Stimulated activated CD8-positive, alpha-beta memory T cell treated with anti-CD3 and anti-CD28 coated beads, Interleukin-12 subunit alpha, Interleukin-12 subunit beta, amount 100 ng/mL, for 24 hours (primary cell): ENCODE measurements around the gene DYNC1I1.
A peak's percentile ranks its signal among the peaks of the same experiment; 100 is the strongest.
"Not testable (repeated sequence)": the region's sequence is repeated elsewhere in the genome, so short reads cannot be mapped to it uniquely, and the experiment has no call there.

Experiments
- DNase-seq: peaks from one replicate; pipeline ENCODE4 v3.0.0-alpha.2; 2020; ENCODE audit errors: extremely low read depth

Gene DYNC1I1

GRCh38 chr7:95908499-95908898 lies 136.1 kb downstream of the DYNC1I1 start:
- DNase-seq = no peak

GRCh38 chr7:95910341-95910740 lies 138.0 kb downstream of the DYNC1I1 start:
- no peak for DNase-seq

GRCh38 chr7:95915731-95916130 lies 143.4 kb downstream of the DYNC1I1 start:
- DNase-seq = no peak

GRCh38 chr7:95916573-95917297 lies 144.4 kb downstream of the DYNC1I1 start:
- DNase-seq = peak; percentile 17

- no peak for DNase-seq
Measured at GRCh38 chr7:95917634-95918033, 145.3 kb downstream of the DYNC1I1 start.

- no peak for DNase-seq
Measured at GRCh38 chr7:95919556-95919955, 147.2 kb downstream of the DYNC1I1 start.

- DNase-seq = no peak
Measured at GRCh38 chr7:95921543-95921942, 149.2 kb downstream of the DYNC1I1 start.

- no peak for DNase-seq
Measured at GRCh38 chr7:95922191-95922590, 149.8 kb downstream of the DYNC1I1 start.

- DNase-seq = no peak
Measured at GRCh38 chr7:95925236-95925635, 152.9 kb downstream of the DYNC1I1 start.

- no peak for DNase-seq
Measured at GRCh38 chr7:95925971-95926370, 153.6 kb downstream of the DYNC1I1 start.

- no peak for DNase-seq
Measured at GRCh38 chr7:95927756-95928155, 155.4 kb downstream of the DYNC1I1 start.

GRCh38 chr7:95929710-95930280 lies 157.4 kb downstream of the DYNC1I1 start:
- DNase-seq = no peak

- DNase-seq = no peak
Measured at GRCh38 chr7:95931460-95932232, 159.3 kb downstream of the DYNC1I1 start.

GRCh38 chr7:95933618-95934017 lies 161.3 kb downstream of the DYNC1I1 start:
- DNase-seq = no peak

GRCh38 chr7:95944867-95945266 lies 172.5 kb downstream of the DYNC1I1 start:
- not testable (repeated sequence) for DNase-seq

GRCh38 chr7:95950698-95951097 lies 178.3 kb downstream of the DYNC1I1 start:
- DNase-seq = no peak

GRCh38 chr7:95951531-95951930 lies 179.2 kb downstream of the DYNC1I1 start:
- no peak for DNase-seq

- DNase-seq = no peak
Measured at GRCh38 chr7:95951997-95952795, 179.8 kb downstream of the DYNC1I1 start.

- DNase-seq = no peak
Measured at GRCh38 chr7:95952851-95953250, 180.5 kb downstream of the DYNC1I1 start.

- DNase-seq = no peak
Measured at GRCh38 chr7:95955748-95956147, 183.4 kb downstream of the DYNC1I1 start.

GRCh38 chr7:95957510-95957909 lies 185.2 kb downstream of the DYNC1I1 start:
- DNase-seq = no peak

- DNase-seq = no peak
Measured at GRCh38 chr7:95960706-95961244, 188.4 kb downstream of the DYNC1I1 start.
